Endothelial cell of umbilical vein (primary cell): ENCODE data around the gene GNAI1.

Experiments used
- CTCF ChIP-seq, 2 donors: IDR thresholded peaks; 1 replicate in 1 of 2; 2 replicates in 1 of 2; pipeline ENCODE4 v1.5.1; 2011; ENCODE audit warnings: low read length in 2 of 2, mild to moderate bottlenecking in 2 of 2, moderate library complexity in 2 of 2, control low read depth in 1 of 2, inconsistent platforms in 1 of 2, low read depth in 1 of 2; ENCODE audit not compliant: insufficient read depth in 1 of 2; ENCODE audit errors: extremely low read depth in 1 of 2
- EZH2 ChIP-seq: IDR thresholded peaks from 2 replicates; pipeline ENCODE4 v1.6.1; 2012; ENCODE audit warnings: borderline replicate concordance, low read depth, mild to moderate bottlenecking, moderate library complexity, low read length, inconsistent platforms; ENCODE audit not compliant: severe bottlenecking
- POLR2A ChIP-seq: IDR thresholded peaks from 2 replicates; pipeline ENCODE4 v1.6.1; 2012; ENCODE audit warnings: low read depth, mild to moderate bottlenecking, control low read depth, low read length
- POLR2AphosphoS5 ChIP-seq: IDR thresholded peaks from 2 replicates; pipeline ENCODE4 v1.6.1; 2012; ENCODE audit warnings: low read depth, mild to moderate bottlenecking, control low read depth, low read length, moderate library complexity; ENCODE audit not compliant: insufficient read depth

- TF ChIP-seq CTCF (IDR thresholded peaks at IDR 0.05; ENCODE audit: extremely low read depth in 1 of 2, insufficient read depth in 1 of 2, low read depth in 1 of 2, low read length in 2 of 2): no peak
- no peak for TF ChIP-seq EZH2
- TF ChIP-seq POLR2A: no peak
- TF ChIP-seq POLR2AphosphoS5: no peak
These were observed 92.0 kb downstream of the GNAI1 start for GRCh38 chr7:80226629-80227028.
